ENCODE measurements around the gene CLHC1.

CLHC1 gene

GRCh38 chr2:55229221-55229620 is 2.9 kb downstream of the CLHC1 start:
- Histone ChIP-seq H3K27ac (ENCODE audit: extremely low read depth, low read depth, low read length) (no peak overlapping the region), H3K36me3 (ENCODE audit: control insufficient read depth in 2 of 2, insufficient read depth in 1 of 2, low read length in 2 of 2) (peaks cover 7 to 44% of the 10 kb centered on the region in 2 experiments; a peak in 2 of 3 replicates), H3K9me3 (ENCODE audit: control insufficient read depth, insufficient read depth, low read depth, low read length) (no peaks in the 10 kb centered on the region), H3K4me1 (ENCODE audit: control insufficient read depth, insufficient read depth, low read length) (0 out of 2 replicates have a peak, but pooled peaks cover 5% of the 10 kb centered on the region), H3K4me3 (ENCODE audit: low read depth, low read length) (no peak overlapping the region)
- ChIA-PET POLR2A (no interaction called here), CTCF (interaction anchor here (0.6 kb wide), 1 partner anchor 180 kb away, joined by 4 read pairs; no protein-coding TSS in a partner anchor)
- TF ChIP-seq ZNF624 (tag by site-specific recombination; IDR thresholded peaks at IDR 0.05) (no peak), ZNF704 (tag by site-specific recombination; IDR thresholded peaks at IDR 0.05) (no peak), KLF1 (tag by site-specific recombination; IDR thresholded peaks at IDR 0.05) (no peak), HOXD13 (CRISPR knock-in tag; IDR thresholded peaks at IDR 0.05; ENCODE audit: borderline replicate concordance) (no peak), ZNF664 (tag by site-specific recombination; IDR thresholded peaks at IDR 0.05) (no peak), ZNF391 (tag by site-specific recombination; IDR thresholded peaks at IDR 0.05; ENCODE audit: borderline replicate concordance, low read depth) (no peak), GLI4 (tag by site-specific recombination; IDR thresholded peaks at IDR 0.05) (no peak), EGR2 (tag by site-specific recombination; IDR thresholded peaks at IDR 0.05; ENCODE audit: low read depth) (no peak), GLIS2 (tag by site-specific recombination; IDR thresholded peaks at IDR 0.05) (no peak), ZBTB21 (tag by site-specific recombination; IDR thresholded peaks at IDR 0.05) (no peak), WT1 (tag by site-specific recombination; IDR thresholded peaks at IDR 0.05) (no peak), ELK4 (IDR thresholded peaks at IDR 0.05; ENCODE audit: borderline replicate concordance, low read depth, low read length) (no peak), ZFP37 (tag by site-specific recombination; IDR thresholded peaks at IDR 0.05) (no peak), ZIC2 (tag by site-specific recombination; IDR thresholded peaks at IDR 0.05) (no peak), HIC1 (tag by site-specific recombination; IDR thresholded peaks at IDR 0.05) (no peak), ZBTB49 (tag by site-specific recombination; IDR thresholded peaks at IDR 0.05; ENCODE audit: low read depth) (no peak)

GRCh38 chr2:55228226-55228563 is 3.9 kb downstream of the CLHC1 start:
- Histone ChIP-seq H3K4me1 (ENCODE audit: control insufficient read depth, insufficient read depth, low read length) (0 out of 2 replicates have a peak, but pooled peaks cover 4% of the 10 kb centered on the region), H3K4me3 (ENCODE audit: low read depth, low read length) (no peak overlapping the region), H3K36me3 (ENCODE audit: control insufficient read depth in 2 of 2, insufficient read depth in 1 of 2, low read length in 2 of 2) (peaks cover 0 to 38% of the 10 kb centered on the region in 2 experiments; a peak in 2 of 3 replicates), H3K9me3 (ENCODE audit: control insufficient read depth, insufficient read depth, low read depth, low read length) (no peaks in the 10 kb centered on the region), H3K27ac (ENCODE audit: extremely low read depth, low read depth, low read length) (no peak overlapping the region)
- ChIA-PET POLR2A (no interaction called here), CTCF (no interaction called here)
- TF ChIP-seq ZNF112 (tag by site-specific recombination; IDR thresholded peaks at IDR 0.05) (no peak), GLIS1 (tag by site-specific recombination; IDR thresholded peaks at IDR 0.05) (no peak), HIC1 (tag by site-specific recombination; IDR thresholded peaks at IDR 0.05) (no peak), ZNF660 (tag by site-specific recombination; IDR thresholded peaks at IDR 0.05) (no peak), ZNF514 (tag by site-specific recombination; IDR thresholded peaks at IDR 0.05) (no peak), ZNF521 (tag by site-specific recombination; IDR thresholded peaks at IDR 0.05) (no peak), RBAK (tag by site-specific recombination; IDR thresholded peaks at IDR 0.05) (no peak), ZNF248 (tag by site-specific recombination; IDR thresholded peaks at IDR 0.05) (no peak), PRDM1 (tag by site-specific recombination; IDR thresholded peaks at IDR 0.05) (no peak), ZNF174 (tag by site-specific recombination; IDR thresholded peaks at IDR 0.05) (no peak), ZNF202 (tag by site-specific recombination; IDR thresholded peaks at IDR 0.05; ENCODE audit: borderline replicate concordance) (no peak), ZNF2 (tag by site-specific recombination; IDR thresholded peaks at IDR 0.05) (no peak), ZNF292 (tag by site-specific recombination; IDR thresholded peaks at IDR 0.05; ENCODE audit: borderline replicate concordance, low read depth) (no peak), ZBTB21 (tag by site-specific recombination; IDR thresholded peaks at IDR 0.05) (no peak)

Measured in HEK293 (cell line).